ENCODE results near the gene MAGEB17. TPM values are rescaled to one million over a fixed set of nuclear protein-coding genes. Genes with fewer than 3 reads are reported as not detected.
"Not testable (repeated sequence)": the region's sequence is repeated elsewhere in the genome, so short reads cannot be mapped to it uniquely, and the experiment has no call there.

The MAGEB17 gene
- total RNA-seq, 4 donors from 2014 or later, result 0.50 to 2.1 (median 1.3) TPM

- Histone ChIP-seq H3K36me3 (no peaks in the 10 kb centered on the region), H3K4me3 (no peak overlapping the region), H3K27me3 (no peaks in the 10 kb centered on the region), H3K4me1 (peaks cover 0 to 35% (median 4%) of the 10 kb centered on the region in 4 donors), H3K9me3 (no peaks in the 10 kb centered on the region), H3K27ac (replicated peaks in 1 of 4) (peak overlapping the region; percentile 62 to 77 (median 70))
- intact Hi-C loops (cut with DNase I), result no loop called here
- 86% methylated on average over 4 of the region's 4 CpGs for WGBS
- no peak for TF ChIP-seq POLR2AphosphoS5 (IDR thresholded peaks at IDR 0.05)
- no peak for DNase-seq (ENCODE audit: extremely low spot score)
Measured at GRCh38 chrX:16141422-16142245, 25.6 kb upstream of the MAGEB17 start.

DNA sequence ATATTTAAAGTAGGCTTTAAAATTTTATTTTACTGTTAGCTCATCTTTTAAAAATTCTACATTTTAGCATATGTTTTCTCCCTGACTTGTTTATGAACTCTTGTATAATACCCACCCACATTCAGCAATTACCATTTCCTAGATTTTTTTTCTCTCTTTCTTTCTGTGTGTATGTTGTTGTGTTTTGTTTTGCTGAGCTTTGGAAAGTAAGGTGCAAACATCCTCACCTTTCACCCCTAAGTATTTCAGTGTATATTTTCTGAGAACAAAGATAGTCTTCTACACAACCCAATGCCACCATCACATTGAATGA lies 25.1 kb upstream of the MAGEB17 start:
- intact Hi-C loops (cut with DNase I), result no loop called here
- Histone ChIP-seq H3K4me1 (peaks cover 0 to 33% (median 4%) of the 10 kb centered on the region in 4 donors), H3K27me3 (no peaks in the 10 kb centered on the region), H3K9me3 (no peaks in the 10 kb centered on the region), H3K27ac (replicated peaks in 1 of 4) (peak overlapping the region; percentile 62 to 77 (median 70)), H3K36me3 (no peaks in the 10 kb centered on the region), H3K4me3 (no peak overlapping the region)
- TF ChIP-seq EP300 (IDR thresholded peaks at IDR 0.05) (no peak), POLR2A (IDR thresholded peaks at IDR 0.05; ENCODE audit: low read depth) (no peak), CTCF (IDR thresholded peaks at IDR 0.05) (no peak), POLR2AphosphoS5 (IDR thresholded peaks at IDR 0.05) (no peak)
- no peak for DNase-seq (ENCODE audit: extremely low spot score)

DNA sequence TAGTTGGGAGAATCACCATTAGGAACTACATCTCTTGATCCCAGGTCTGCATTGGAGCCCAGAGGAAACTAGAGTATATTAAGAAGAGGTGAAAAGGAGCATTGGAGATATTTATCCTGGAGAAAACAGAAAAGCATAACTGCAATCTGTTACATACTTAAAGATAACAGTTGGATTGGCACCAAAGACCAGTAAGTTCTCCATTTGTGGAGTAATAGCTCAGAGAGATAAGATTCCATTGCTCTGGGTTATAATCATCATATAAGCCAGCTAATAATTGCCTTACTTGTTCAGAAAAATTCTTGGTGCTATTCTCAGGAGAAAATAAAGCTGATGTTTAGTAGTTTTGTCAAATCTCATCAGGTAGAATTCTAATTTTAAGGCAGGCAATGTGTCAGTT lies 23.3 kb upstream of the MAGEB17 start:
- Histone ChIP-seq H3K4me1 (peaks cover 0 to 33% (median 4%) of the 10 kb centered on the region in 4 donors), H3K36me3 (no peaks in the 10 kb centered on the region), H3K27ac (replicated peaks in 1 of 4) (peak overlapping the region; percentile 40 to 77 (median 51)), H3K4me3 (no peak overlapping the region), H3K9me3 (no peaks in the 10 kb centered on the region), H3K27me3 (no peaks in the 10 kb centered on the region)
- intact Hi-C loops (cut with DNase I), result no loop called here
- TF ChIP-seq EP300 (IDR thresholded peaks at IDR 0.05) (no peak), POLR2A (IDR thresholded peaks at IDR 0.05; ENCODE audit: low read depth) (no peak), CTCF (IDR thresholded peaks at IDR 0.05) (no peak), POLR2AphosphoS5 (IDR thresholded peaks at IDR 0.05) (no peak)
- no peak for DNase-seq (ENCODE audit: extremely low spot score)

DNA sequence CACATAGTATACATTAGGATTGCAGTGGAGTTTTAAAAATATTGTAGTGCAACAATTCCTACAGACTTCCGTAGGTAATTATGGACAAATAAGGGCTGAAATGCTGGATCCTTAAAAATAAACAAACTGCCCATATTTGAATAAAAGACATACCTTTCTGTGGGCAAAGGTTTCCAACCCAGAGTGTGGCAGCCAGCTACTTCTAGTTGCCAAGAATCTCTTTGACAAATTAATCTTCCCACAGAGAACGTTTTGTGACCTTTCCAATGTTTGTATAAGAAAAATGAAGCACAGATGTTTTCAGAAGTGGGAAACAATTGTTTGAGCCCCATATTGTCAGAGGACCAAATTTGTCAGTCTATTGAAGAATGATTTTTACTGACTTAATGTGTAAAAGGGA lies 22.9 kb upstream of the MAGEB17 start:
- Histone ChIP-seq H3K4me3 (no peak overlapping the region), H3K27me3 (no peaks in the 10 kb centered on the region), H3K4me1 (peaks cover 0 to 33% (median 4%) of the 10 kb centered on the region in 4 donors), H3K27ac (replicated peaks in 1 of 4) (peak overlapping the region; percentile 40 to 77 (median 51)), H3K9me3 (no peaks in the 10 kb centered on the region), H3K36me3 (no peaks in the 10 kb centered on the region)
- TF ChIP-seq EP300 (IDR thresholded peaks at IDR 0.05), result no peak
- TF ChIP-seq POLR2A (IDR thresholded peaks at IDR 0.05; ENCODE audit: low read depth), result no peak
- TF ChIP-seq POLR2AphosphoS5 (IDR thresholded peaks at IDR 0.05), result no peak
- no peak for TF ChIP-seq CTCF (IDR thresholded peaks at IDR 0.05)
- WGBS, result 43% methylated on average over 2 of the region's 2 CpGs
- intact Hi-C loops (cut with DNase I), result no loop called here
- no peak for DNase-seq (ENCODE audit: extremely low spot score)

DNA sequence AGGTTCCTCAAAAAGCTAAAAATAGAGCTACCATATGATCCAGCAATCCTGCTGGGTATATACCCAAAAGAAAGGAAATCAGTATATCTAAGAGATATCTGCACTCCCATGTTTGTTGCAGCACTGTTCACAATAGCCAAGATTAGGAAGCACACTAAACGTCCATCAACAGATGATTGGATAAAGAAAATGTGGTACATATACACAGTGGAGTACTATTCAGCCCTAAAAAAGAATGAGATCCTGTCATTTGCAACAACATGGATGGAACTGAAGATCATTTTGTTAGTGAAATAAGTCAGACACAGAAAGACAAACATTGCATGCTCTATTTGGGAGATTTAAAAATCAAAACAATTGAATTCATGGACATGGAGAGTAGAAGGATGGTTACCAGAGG lies 22.2 kb upstream of the MAGEB17 start:
- Histone ChIP-seq H3K4me1 (peaks cover 0 to 28% (median 2%) of the 10 kb centered on the region in 4 donors), H3K27ac (replicated peaks in 1 of 4) (peak overlapping the region; percentile 9 to 77 (median 51))
- WGBS, result 53% methylated on average over 1 of the region's 1 CpG
- DNase-seq (ENCODE audit: extremely low spot score); H3K27me3 ChIP-seq; H3K36me3 ChIP-seq; intact Hi-C loops (cut with DNase I); H3K4me3 ChIP-seq; H3K9me3 ChIP-seq: not testable (repeated sequence)

DNA sequence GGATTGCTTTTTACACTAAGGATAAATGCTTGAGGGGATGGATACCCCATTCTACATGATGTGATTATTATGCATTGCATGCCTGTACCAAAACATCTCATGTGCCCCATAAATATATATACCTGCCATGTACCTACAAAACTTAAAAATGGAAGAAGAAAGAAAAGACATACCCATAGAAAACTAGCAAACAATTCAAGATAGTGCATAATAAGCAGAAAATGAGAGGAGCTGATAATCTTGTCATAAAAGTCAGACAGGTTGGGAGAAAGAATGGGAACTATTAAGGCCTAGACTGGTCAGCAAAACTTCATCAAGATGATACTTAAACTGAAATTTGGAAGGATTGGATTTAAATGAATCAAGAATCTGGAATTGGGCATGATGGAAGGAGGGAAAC lies 21.6 kb upstream of the MAGEB17 start:
- Histone ChIP-seq H3K4me1 (peaks cover 0 to 22% (median 2%) of the 10 kb centered on the region in 4 donors), H3K4me3 (no peak overlapping the region), H3K36me3 (no peaks in the 10 kb centered on the region), H3K27me3 (no peaks in the 10 kb centered on the region), H3K27ac (replicated peaks in 1 of 4) (no peak overlapping the region), H3K9me3 (no peaks in the 10 kb centered on the region)
- TF ChIP-seq POLR2AphosphoS5 (IDR thresholded peaks at IDR 0.05), result no peak
- no peak for TF ChIP-seq POLR2A (IDR thresholded peaks at IDR 0.05; ENCODE audit: low read depth)
- TF ChIP-seq EP300 (IDR thresholded peaks at IDR 0.05), result no peak
- no peak for TF ChIP-seq CTCF (IDR thresholded peaks at IDR 0.05)
- intact Hi-C loops (cut with DNase I), result no loop called here
- DNase-seq (ENCODE audit: extremely low spot score), result no peak
